B cell (primary cell): ENCODE measurements around the gene TRMT112. TPM values are rescaled to one million over a fixed set of nuclear protein-coding genes. Genes with fewer than 3 reads are reported as not detected.

Experiments
- ATAC-seq: fragments of 200-7000 bp; cut with Tn5 transposase; one replicate; pipeline ENCODE4 v1.10.0; 2021; ENCODE audit warnings: low read depth, mild to moderate bottlenecking, moderate number of reproducible peaks, moderate library complexity
- CTCF ChIA-PET: fragments of 350-600 bp; sonication (Branson Sonifier 250); formaldehyde crosslinking; loops from one replicate; lab custom pipeline; 2021; ENCODE audit warnings: antibody characterized with exemption, inconsistent platforms; lab: Charles Lee
- POLR2A ChIA-PET: fragments of 350-600 bp; sonication (Branson Sonifier 250); formaldehyde crosslinking; loops from one replicate; lab custom pipeline; 2021; ENCODE audit warnings: antibody characterized with exemption; lab: Charles Lee
- DNase-seq: peaks from one replicate; pipeline ENCODE4 v3.0.0; 2013
- H2AFZ ChIP-seq: 2 replicates; pipeline ENCODE4 v1.6.1; 2012; ENCODE audit warnings: mild to moderate bottlenecking, low read depth, low read length; ENCODE audit not compliant: insufficient read depth, poor library complexity, severe bottlenecking
- H3K27ac ChIP-seq, 2 donors: 1 replicate in 1 of 2; 2 replicates in 1 of 2; pipeline ENCODE4 v1.5.1; 2012 to 2013; ENCODE audit warnings: low read length in 2 of 2, mild to moderate bottlenecking in 2 of 2, moderate library complexity in 1 of 2
- H3K27me3 ChIP-seq, 4 experiments: fragments of 200-600 bp in 1 of 4; sonication (generic) in 1 of 4; replicated peaks in 1 of 4; 1 replicate in 2 of 4; 2 replicates in 2 of 4; pipeline versions ENCODE4 v1.6.1 to v1.7.0; 2013 to 2016; ENCODE audit warnings: low read length in 3 of 4, mild to moderate bottlenecking in 2 of 4, mixed read lengths in 1 of 4, moderate library complexity in 1 of 4; ENCODE audit not compliant: insufficient read depth in 4 of 4, control insufficient read depth in 3 of 4; ENCODE audit errors: control extremely low read depth in 1 of 4
- H3K36me3 ChIP-seq, 2 experiments: replicated peaks in 1 of 2; 1 replicate in 1 of 2; 2 replicates in 1 of 2; pipeline versions ENCODE4 v1.6.1 to v1.7.1; 2013; ENCODE audit warnings: low read length in 1 of 2; ENCODE audit not compliant: insufficient read depth in 2 of 2, control insufficient read depth in 1 of 2; ENCODE audit errors: control extremely low read depth in 1 of 2, extremely low read depth in 1 of 2
- H3K4me1 ChIP-seq, 2 donors: fragments of 200-600 bp in 1 of 2; sonication (generic) in 1 of 2; 1 replicate in 1 of 2; 2 replicates in 1 of 2; pipeline versions ENCODE4 v1.5.1 to v1.6.1; 2013 to 2017; ENCODE audit warnings: low read length in 2 of 2; ENCODE audit not compliant: control insufficient read depth in 2 of 2, insufficient read depth in 2 of 2
- H3K4me2 ChIP-seq: replicated peaks from 2 replicates; pipeline ENCODE3; 2012; ENCODE audit warnings: mild to moderate bottlenecking, low read depth, low read length; ENCODE audit not compliant: poor library complexity, severe bottlenecking
- H3K4me3 ChIP-seq, 5 experiments: fragments of 200-600 bp in 1 of 5; sonication (generic) in 1 of 5; 1 replicate in 3 of 5; 2 replicates in 2 of 5; pipeline versions ENCODE4 v1.5.1 to v1.7.0; 2011 to 2016; ENCODE audit warnings: low read length in 4 of 5, mild to moderate bottlenecking in 4 of 5, low read depth in 2 of 5, control low read depth in 1 of 5, moderate library complexity in 1 of 5; ENCODE audit not compliant: insufficient read depth in 1 of 5; ENCODE audit errors: control extremely low read depth in 1 of 5, extremely low read depth in 1 of 5
- H3K79me2 ChIP-seq: fragments of 200-600 bp; sonication (generic); one replicate; pipeline ENCODE4 v1.6.0; 2016; ENCODE audit warnings: low read length; ENCODE audit not compliant: control insufficient read depth, insufficient read depth
- H3K9ac ChIP-seq: fragments of 200-600 bp; sonication (generic); 2 replicates; pipeline ENCODE4 v1.6.1; 2017; ENCODE audit warnings: mild to moderate bottlenecking, low read length, moderate library complexity
- H3K9me3 ChIP-seq, 3 donors: one replicate each; pipeline versions ENCODE4 v1.6.1 to v1.7.1; 2013; ENCODE audit warnings: low read length in 2 of 3; ENCODE audit not compliant: control insufficient read depth in 2 of 3, insufficient read depth in 1 of 3; ENCODE audit errors: control extremely low read depth in 1 of 3
- H4K20me1 ChIP-seq: 2 replicates; pipeline ENCODE4 v1.6.0; 2012; ENCODE audit warnings: mild to moderate bottlenecking, low read length; ENCODE audit not compliant: insufficient read depth, control insufficient read depth, poor library complexity, severe bottlenecking
- H3K27ac Mint-ChIP-seq: one replicate; pipeline ENCODE4 v1.8.0; 2021; ENCODE audit warnings: mixed read lengths
- H3K27me3 Mint-ChIP-seq: one replicate; pipeline ENCODE4 v1.8.0; 2021; ENCODE audit warnings: mixed read lengths
- H3K4me1 Mint-ChIP-seq: one replicate; pipeline ENCODE4 v1.8.0; 2021; ENCODE audit warnings: mixed read lengths
- H3K4me3 Mint-ChIP-seq: one replicate; pipeline ENCODE4 v1.8.0; 2021; ENCODE audit warnings: mixed read lengths
- H3K9me3 Mint-ChIP-seq: one replicate; pipeline ENCODE4 v1.8.0; 2022; ENCODE audit warnings: mixed read lengths; ENCODE audit not compliant: insufficient read depth
- EZH2 ChIP-seq: IDR thresholded peaks from 2 replicates; pipeline ENCODE4 v1.6.1; 2012; ENCODE audit warnings: borderline replicate concordance, low read depth, mild to moderate bottlenecking, moderate library complexity, low read length; ENCODE audit not compliant: insufficient read depth, poor library complexity, severe bottlenecking
- WGBS: methylation state at CpG from one replicate; pipeline ENCODE4 v1.1.5; 2013; ENCODE audit warnings: missing lambda C conversion rate; ENCODE audit not compliant: insufficient coverage; 5-methylcytosine and 5-hydroxymethylcytosine counted together
- intact Hi-C: fragments of 100-400 bp; cut with micrococcal nuclease; formaldehyde crosslinking; loops from one replicate; pipeline ENCODE4 v1.10.0; 2022
- polyA plus RNA-seq: library from polyadenylated mRNA; depleted of rRNA; stranded (reverse); fragments of >200 nt; gene quantifications from 2 replicates; pipeline ENCODE4 v1.2.3, GENCODE V29; 2012
- total RNA-seq, 2 donors: library from RNA; stranded (reverse); fragments of 120-200 nt in 1 of 2; gene quantifications; 1 replicate in 1 of 2; 2 replicates in 1 of 2; pipeline versions ENCODE4 v1.2.3 to v1.2.4, GENCODE V29; 2013 to 2022
- TF ChIP-seq, protein P1 (sequence below): fragments of 200-600 bp; IDR thresholded peaks from one replicate; pipeline ENCODE4 v1.8.0; 2022; ENCODE audit warnings: antibody characterized with exemption, mild to moderate bottlenecking

The TRMT112 gene
- total and polyA plus RNA-seq, 2 donors (not counting 1 experiment from before 2014, with no cell fraction given) = 133 to 231 TPM

DNA sequence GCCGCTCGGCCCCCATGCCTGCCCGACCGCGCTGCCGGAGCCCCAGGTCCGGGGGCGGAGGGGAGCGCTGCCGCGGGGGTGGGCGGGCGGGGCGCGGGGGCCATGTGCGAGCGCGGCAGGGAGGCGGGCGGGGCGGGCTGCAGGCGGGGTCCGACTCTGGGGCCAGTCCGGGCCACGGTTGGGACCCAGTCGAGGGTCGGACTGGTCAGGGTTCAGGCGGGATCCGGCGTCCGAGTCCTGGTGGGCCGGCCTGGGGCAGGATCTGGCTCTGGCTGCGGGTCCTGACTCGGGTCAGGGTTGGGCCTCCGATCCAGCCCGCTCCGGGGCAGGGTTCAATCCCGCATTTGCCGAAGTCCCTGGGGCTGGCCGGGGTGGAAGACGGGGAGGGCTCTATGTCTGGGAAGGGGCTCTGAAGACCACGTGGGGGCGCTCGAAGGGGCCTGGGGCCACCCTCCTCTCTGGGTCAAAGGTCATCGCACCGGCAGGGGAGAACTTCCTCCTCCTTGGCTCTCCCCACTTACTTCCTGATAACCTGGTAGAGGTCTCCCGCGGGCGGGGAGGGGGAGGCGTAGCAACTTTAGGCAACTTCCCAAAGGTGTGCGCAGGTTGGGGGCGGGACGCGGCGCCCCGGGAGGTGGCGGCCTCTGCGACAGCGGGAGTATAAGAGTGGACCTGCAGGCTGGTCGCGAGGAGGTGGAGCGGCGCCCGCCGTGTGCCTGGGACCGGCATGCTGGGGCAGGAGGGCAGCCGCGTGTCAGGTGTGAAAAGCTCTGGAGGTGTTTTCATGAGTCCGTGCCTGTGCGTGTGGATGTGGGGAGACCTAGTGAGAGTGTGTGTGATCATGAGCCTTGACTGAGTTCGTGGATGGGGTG, 11.4 kb downstream of the TRMT112 start:
- CTCF ChIA-PET = interaction anchor here (2.2 to 5.8 kb wide), 8 partner anchors 11 to 101 kb away, joined by 6 to 243 read pairs (median 29); partner anchors contain the start of genes CCDC88B, FERMT3, PPP1R14B and PRDX5
- H3K27me3 ChIP-seq = peaks cover 0 to 18% (median 4%) of the 10 kb centered on the region in 4 experiments
- H3K4me1 ChIP-seq = peaks cover 12 to 33% of the 10 kb centered on the region in 2 donors
- Mint-ChIP-seq H3K27me3 (peaks cover 2% of the 10 kb centered on the region), H3K27ac (peak overlapping the region; percentile 95), H3K9me3 (no peaks in the 10 kb centered on the region), H3K4me1 (peaks cover 21% of the 10 kb centered on the region), H3K4me3 (peak overlapping the region; percentile 98)
- peaks cover 19% of the 10 kb centered on the region for H4K20me1 ChIP-seq
- H2AFZ ChIP-seq = peak overlapping the region; percentile 77
- no peak for TF ChIP-seq EZH2
- TF ChIP-seq, protein P1, sequence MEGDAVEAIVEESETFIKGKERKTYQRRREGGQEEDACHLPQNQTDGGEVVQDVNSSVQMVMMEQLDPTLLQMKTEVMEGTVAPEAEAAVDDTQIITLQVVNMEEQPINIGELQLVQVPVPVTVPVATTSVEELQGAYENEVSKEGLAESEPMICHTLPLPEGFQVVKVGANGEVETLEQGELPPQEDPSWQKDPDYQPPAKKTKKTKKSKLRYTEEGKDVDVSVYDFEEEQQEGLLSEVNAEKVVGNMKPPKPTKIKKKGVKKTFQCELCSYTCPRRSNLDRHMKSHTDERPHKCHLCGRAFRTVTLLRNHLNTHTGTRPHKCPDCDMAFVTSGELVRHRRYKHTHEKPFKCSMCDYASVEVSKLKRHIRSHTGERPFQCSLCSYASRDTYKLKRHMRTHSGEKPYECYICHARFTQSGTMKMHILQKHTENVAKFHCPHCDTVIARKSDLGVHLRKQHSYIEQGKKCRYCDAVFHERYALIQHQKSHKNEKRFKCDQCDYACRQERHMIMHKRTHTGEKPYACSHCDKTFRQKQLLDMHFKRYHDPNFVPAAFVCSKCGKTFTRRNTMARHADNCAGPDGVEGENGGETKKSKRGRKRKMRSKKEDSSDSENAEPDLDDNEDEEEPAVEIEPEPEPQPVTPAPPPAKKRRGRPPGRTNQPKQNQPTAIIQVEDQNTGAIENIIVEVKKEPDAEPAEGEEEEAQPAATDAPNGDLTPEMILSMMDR = peak; percentile 39
- H3K36me3 ChIP-seq = peaks cover 0 to 9% of the 10 kb centered on the region in 2 experiments
- under 1% methylated on average over 59 of the region's 71 CpGs for WGBS
- intact Hi-C loops = loop anchor here (1.0 to 10.0 kb wide), 8 partner anchors 11 to 471 kb away; partner anchors contain the start of genes CCDC88B, DNAJC4, FKBP2 and GPR137
- H3K9me3 ChIP-seq = peaks cover 0 to 7% (median 0%) of the 10 kb centered on the region in 3 donors
- DNase-seq = peak; percentile 84
- POLR2A ChIA-PET = interaction anchor here (0.6 to 3.5 kb wide), 8 partner anchors 12 to 1698 kb away, joined by 3 to 21 read pairs (median 8); partner anchors contain the start of genes CCDC88B, FERMT3, FKBP2 and PRDX5
- peak overlapping the region; percentile 84 for H3K9ac ChIP-seq
- H3K27ac ChIP-seq = peak overlapping the region; percentile 54 to 66
- peak overlapping the region; percentile 56 to 87 (median 79) for H3K4me3 ChIP-seq
- H3K79me2 ChIP-seq = peaks cover 34% of the 10 kb centered on the region
- H3K4me2 ChIP-seq = peak overlapping the region; percentile 76
- peak; percentile 17 for ATAC-seq
